Aorta (tissue), 5 donors: Measurements from ENCODE around the gene APOO. TPM values are rescaled to one million over a fixed set of nuclear protein-coding genes. Genes with fewer than 3 reads are reported as not detected.

ENCODE experiments used
- ATAC-seq: fragments of 200-7000 bp; cut with Tn5 transposase; one replicate; pipeline ENCODE4 v1.9.1; 2022; ENCODE audit warnings: moderate library complexity; ENCODE audit not compliant: low FRiP score
- DNase-seq, 2 donors: peaks; one replicate each; pipeline ENCODE4 v3.0.0-alpha.2; 2020
- H3K27ac ChIP-seq, 2 donors: one replicate each; pipeline ENCODE4 v1.5.1; 2013; ENCODE audit warnings: low read length in 2 of 2, mild to moderate bottlenecking in 2 of 2, moderate library complexity in 2 of 2, control low read depth in 1 of 2, inconsistent platforms in 1 of 2, low read depth in 1 of 2
- H3K27me3 ChIP-seq, 2 donors: one replicate each; pipeline ENCODE4 v1.6.1; 2013; ENCODE audit warnings: control low read depth in 1 of 2, low read length in 1 of 2, mild to moderate bottlenecking in 1 of 2, moderate library complexity in 1 of 2; ENCODE audit not compliant: insufficient read depth in 2 of 2, control insufficient read depth in 1 of 2
- H3K36me3 ChIP-seq, 2 donors: one replicate each; pipeline ENCODE4 v1.6.1; 2013; ENCODE audit warnings: control low read depth in 1 of 2, low read length in 1 of 2, mild to moderate bottlenecking in 1 of 2; ENCODE audit not compliant: insufficient read depth in 2 of 2, control insufficient read depth in 1 of 2
- H3K4me1 ChIP-seq, 2 donors: one replicate each; pipeline ENCODE4 v1.6.1; 2013; ENCODE audit warnings: low read length in 2 of 2, control low read depth in 1 of 2, mild to moderate bottlenecking in 1 of 2, moderate library complexity in 1 of 2; ENCODE audit not compliant: insufficient read depth in 2 of 2, control insufficient read depth in 1 of 2
- H3K4me3 ChIP-seq, 2 donors: one replicate each; pipeline ENCODE4 v1.5.1; 2013; ENCODE audit warnings: low read length in 2 of 2, control low read depth in 1 of 2, mild to moderate bottlenecking in 1 of 2
- H3K9me3 ChIP-seq: one replicate; pipeline ENCODE4 v1.6.1; 2013; ENCODE audit warnings: mild to moderate bottlenecking, low read length; ENCODE audit not compliant: control insufficient read depth
- whole genome bisulfite sequencing, 2 donors: extraction: QIAGEN DNeasy Blood & Tissue Kit; methylation state at CpG; one replicate each; pipeline ENCODE4 v1.1.7; 2013; 5-methylcytosine and 5-hydroxymethylcytosine counted together
- intact Hi-C, 2 donors: fragments of 100-400 bp; cut with DNase I; formaldehyde crosslinking; loops; one replicate each; pipeline versions ENCODE4 v1.14.2 to v1.15.0; 2022
- polyA plus RNA-seq, 2 donors: library from polyadenylated mRNA; stranded (reverse); fragments of 200-250 nt; gene quantifications; one replicate each; pipeline ENCODE4 v1.2.3, GENCODE V29; 2013
- total RNA-seq, 2 donors: library from RNA; stranded (reverse); fragmentation: NEBNext Ultra II Directional; extraction: Animal tissue kit (Norgen Biotek cat#: 25700); gene quantifications; one replicate each; pipeline ENCODE4 v1.2.1, GENCODE V29; 2021
- donor health status: healthy with polysubstance abuse.
- donor health status: Bipolar disorder and iron deficiency.
- donor health status: DM: no; HTN: no; CAD: no.
- donor health status: DM: no; HTN: no; CAD: no.
- donor health status: DM: yes; HTN: yes; CAD: no.

Gene APOO
- total and polyA plus RNA-seq, 4 donors: 4.6 to 12.7 (median 7.2) TPM

GRCh38 chrX:23786268-23786815, 121.4 kb downstream of the APOO start:
- H3K27ac ChIP-seq: no peak overlapping the region
- H3K4me1 ChIP-seq: no peaks in the 10 kb centered on the region
- no peak for DNase-seq
- H3K4me3 ChIP-seq: no peak overlapping the region
- ATAC-seq: no peak
- WGBS, 2 donors: 45 to 61% methylated on average over 11 of the region's 11 CpGs
- intact Hi-C loops: loop anchor here (10.0 kb wide), 1 partner anchor 92 kb away; no protein-coding TSS in a partner anchor
- H3K9me3 ChIP-seq: no peaks in the 10 kb centered on the region
- H3K36me3 ChIP-seq: no peaks in the 10 kb centered on the region
- H3K27me3 ChIP-seq: no peaks in the 10 kb centered on the region

- no peak for ATAC-seq
These were observed 122.2 kb downstream of the APOO start for GRCh38 chrX:23785580-23785979.

GRCh38 chrX:23784470-23785331, 123.0 kb downstream of the APOO start:
- Histone ChIP-seq H3K4me3 (peak overlapping the region; percentile 78 to 95), H3K27me3 (no peaks in the 10 kb centered on the region), H3K9me3 (no peaks in the 10 kb centered on the region), H3K27ac (peak overlapping the region in 1 of 2 donors; percentile 82), H3K36me3 (no peaks in the 10 kb centered on the region), H3K4me1 (no peaks in the 10 kb centered on the region)
- no peak for DNase-seq
- intact Hi-C loops: loop anchor here (10.0 kb wide), 1 partner anchor 90 kb away; no protein-coding TSS in a partner anchor
- ATAC-seq: no peak
- WGBS, 2 donors: 16 to 49% methylated on average over 8 of the region's 8 CpGs

More at GRCh38 chrX:23785580-23785979, 122.2 kb downstream of the APOO start:
- no peaks in the 10 kb centered on the region for H3K27me3 ChIP-seq
- DNase-seq: no peak
- intact Hi-C loops: loop anchor here (10.0 kb wide), 1 partner anchor 91 kb away; no protein-coding TSS in a partner anchor
- H3K4me1 ChIP-seq: no peaks in the 10 kb centered on the region
- no peak overlapping the region for H3K27ac ChIP-seq
- 48 to 62% methylated on average over 2 of the region's 2 CpGs for WGBS, 2 donors
- no peak overlapping the region for H3K4me3 ChIP-seq
- no peaks in the 10 kb centered on the region for H3K9me3 ChIP-seq
- no peaks in the 10 kb centered on the region for H3K36me3 ChIP-seq

GRCh38 chrX:23783589-23784469, 123.9 kb downstream of the APOO start:
- no peak for ATAC-seq
- 14 to 45% methylated on average over 21 of the region's 21 CpGs for WGBS, 2 donors
- peak in 1 of 2 donors; percentile 47 for DNase-seq
- Histone ChIP-seq H3K9me3 (no peaks in the 10 kb centered on the region), H3K36me3 (no peaks in the 10 kb centered on the region), H3K4me1 (no peaks in the 10 kb centered on the region), H3K27ac (peak overlapping the region; percentile 7 to 66), H3K27me3 (no peaks in the 10 kb centered on the region), H3K4me3 (peak overlapping the region; percentile 78 to 95)
- intact Hi-C loops: loop anchor here (2.0 to 10.0 kb wide), 5 partner anchors 19 to 119 kb away; partner anchors contain the start of gene ACOT9 (in 1 of the 2)

Other genes with a start within 250 kb of the APOO start
- gene PRDX4, start 240.4 kb downstream of the APOO start, total RNA-seq: 10 to 100 TPM; 66.5 to 74.0 TPM
- 100 to 1,000 TPM in 1 of 2 donors, 10 to 100 TPM in 1; 98.0 to 105 TPM for gene PRDX4, start 240.4 kb downstream of the APOO start, polyA plus RNA-seq
- 10 to 100 TPM; 59.1 to 69.1 TPM for gene ACOT9, start 164.7 kb downstream of the APOO start, total RNA-seq
- gene ACOT9, start 164.7 kb downstream of the APOO start, polyA plus RNA-seq: 10 to 100 TPM; 21.7 to 62.6 TPM
- 100 to 1,000 TPM; 269 to 353 TPM for gene SAT1, start 124.8 kb downstream of the APOO start, total RNA-seq
- 100 to 1,000 TPM; 432 to 481 TPM for gene SAT1, start 124.8 kb downstream of the APOO start, polyA plus RNA-seq
- gene CXorf58, start 68 bp upstream of the APOO start, total RNA-seq: not detected
- not detected for gene CXorf58, start 68 bp upstream of the APOO start, polyA plus RNA-seq
- 1 to 10 TPM; 6.0 to 9.0 TPM for gene KLHL15, start 119.2 kb upstream of the APOO start, total RNA-seq
- 1 to 10 TPM; 1.1 to 1.8 TPM for gene KLHL15, start 119.2 kb upstream of the APOO start, polyA plus RNA-seq
- 100 to 1,000 TPM; 138 to 173 TPM for gene EIF2S3, start 147.0 kb upstream of the APOO start, total RNA-seq
- gene EIF2S3, start 147.0 kb upstream of the APOO start, polyA plus RNA-seq: 100 to 1,000 TPM in 1 of 2 donors, 10 to 100 TPM in 1; 78.3 to 111 TPM
- gene ZFX, start 241.8 kb upstream of the APOO start, total RNA-seq: 10 to 100 TPM; 66.1 to 76.3 TPM
- gene ZFX, start 241.8 kb upstream of the APOO start, polyA plus RNA-seq: 10 to 100 TPM in 1 of 2 donors, 1 to 10 TPM in 1; 7.1 to 12.8 TPM